HG03066 (cell line): ENCODE measurements around the gene ZNF367.
"Not testable (repeated sequence)": the region's sequence is repeated elsewhere in the genome, so short reads cannot be mapped to it uniquely, and the experiment has no call there.

ENCODE experiments used
- ATAC-seq: cut with Tn5 transposase; IDR thresholded peaks from one replicate; pipeline ENCODE4 v1.9.1; 2021; ENCODE audit warnings: low read depth; ENCODE audit not compliant: unreplicated experiment

Gene ZNF367

DNA sequence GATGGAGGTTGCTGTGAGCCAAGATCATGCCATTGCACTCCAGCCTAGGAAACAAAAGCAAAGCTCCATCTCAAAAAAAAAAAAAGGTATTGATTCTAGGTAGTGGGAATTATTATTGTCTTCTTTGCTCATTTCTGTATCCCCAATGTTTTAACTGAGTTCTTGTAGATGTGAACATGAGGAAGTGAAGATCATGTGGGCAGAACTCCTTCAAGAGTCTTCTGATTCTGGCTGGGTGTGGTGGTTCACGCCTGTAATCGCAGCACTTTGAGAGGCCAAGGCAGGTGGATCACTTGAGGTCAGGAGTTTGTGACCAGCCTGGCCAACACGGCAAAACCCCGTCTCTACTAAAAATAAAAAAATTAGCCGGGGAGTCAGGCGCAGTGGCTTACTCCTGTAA is 42.7 kb downstream of the ZNF367 start:
- ATAC-seq = not testable (repeated sequence)

DNA sequence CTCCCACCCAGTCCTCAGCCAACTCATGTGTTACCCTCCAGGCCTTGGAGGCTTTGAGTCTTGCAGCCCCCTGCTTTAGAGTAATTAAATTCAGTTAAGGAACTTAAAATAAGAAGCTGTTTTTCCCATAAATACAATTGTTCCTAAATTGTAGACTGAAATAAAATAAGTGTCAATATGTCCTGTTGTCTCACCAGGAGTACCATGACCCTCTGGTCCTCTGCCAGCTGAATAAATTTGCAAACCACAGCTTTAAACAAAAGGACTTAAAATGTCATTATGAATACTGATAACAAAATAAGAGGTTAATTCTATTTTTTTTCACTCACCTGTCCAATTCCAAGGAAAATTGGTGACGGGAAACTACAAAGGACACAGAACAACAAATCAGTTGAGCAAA is 50.2 kb downstream of the ZNF367 start:
- no peak for ATAC-seq

DNA sequence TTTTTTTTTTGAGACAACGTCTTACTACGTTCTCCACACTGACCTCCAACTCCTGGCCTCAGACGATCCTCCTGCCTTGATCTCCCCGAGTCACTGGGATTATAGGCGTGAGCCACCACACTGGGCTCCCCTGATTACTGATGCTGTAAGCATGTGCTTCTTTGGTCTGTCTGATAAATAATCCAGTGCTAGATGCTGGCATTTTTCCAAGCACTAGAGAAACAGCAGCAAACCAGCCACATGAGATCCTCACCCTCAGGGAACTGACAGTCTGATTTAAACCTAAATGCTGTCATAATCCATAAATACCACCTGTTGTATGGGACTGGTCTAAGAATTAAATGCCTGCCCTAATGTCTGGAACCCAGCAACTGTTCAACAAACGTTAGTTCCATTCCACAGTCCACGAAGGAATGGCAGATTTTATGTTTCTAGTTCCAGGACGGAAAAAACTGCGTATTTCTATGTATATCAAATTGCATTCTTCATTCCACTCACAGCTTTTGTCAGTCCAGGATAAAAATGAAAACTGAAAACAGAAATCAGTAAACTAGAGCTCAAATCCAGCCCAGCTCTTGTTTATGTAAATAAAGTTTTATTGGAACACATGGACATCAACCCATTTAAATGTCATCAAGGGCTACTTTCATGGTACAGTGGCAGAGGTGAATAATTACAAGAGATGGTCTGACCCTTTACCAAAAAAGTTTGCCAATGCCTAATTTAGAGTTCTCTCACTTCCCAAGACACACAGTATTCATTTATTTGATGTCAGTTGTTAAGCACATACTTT is 54.8 kb downstream of the ZNF367 start:
- ATAC-seq = no peak

DNA sequence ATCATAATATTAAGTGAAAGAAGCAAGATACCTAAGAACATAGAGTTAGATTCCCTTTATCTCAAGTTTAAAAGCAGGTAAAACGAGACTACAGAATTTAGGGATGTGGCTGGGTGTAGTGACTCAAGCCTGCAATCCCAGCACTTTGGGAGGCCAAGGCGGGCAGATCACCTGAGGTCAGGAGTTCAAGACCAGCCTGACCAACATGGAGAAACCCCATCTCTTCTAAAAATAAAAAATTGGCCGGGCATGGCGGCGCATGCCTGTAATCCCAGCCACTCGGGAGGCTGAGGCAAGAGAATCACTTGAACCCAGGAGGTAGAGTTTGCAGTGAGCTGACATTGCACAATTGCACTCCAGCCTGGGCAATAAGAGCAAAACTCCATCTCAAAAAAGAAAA is 56.1 kb downstream of the ZNF367 start:
- not testable (repeated sequence) for ATAC-seq

DNA sequence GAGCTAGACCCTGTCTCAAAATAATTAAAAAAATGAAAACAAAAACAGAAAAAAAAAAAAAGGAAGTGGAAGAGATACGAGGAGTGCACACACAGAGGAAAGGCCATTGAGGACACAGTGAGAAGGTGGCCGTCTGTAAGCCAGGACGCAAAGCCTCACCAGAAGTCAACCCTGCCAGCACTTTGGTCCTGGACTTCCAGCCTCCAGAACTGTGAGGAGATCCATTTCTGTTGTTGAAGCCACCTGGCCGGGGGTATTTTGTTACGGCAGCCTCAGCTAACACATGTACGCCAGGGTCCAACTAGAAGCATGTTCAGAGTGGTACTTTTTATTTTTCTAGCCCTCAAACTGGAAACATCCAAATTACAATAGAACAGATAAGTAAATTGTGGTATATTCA is 56.5 kb downstream of the ZNF367 start:
- ATAC-seq = no peak

DNA sequence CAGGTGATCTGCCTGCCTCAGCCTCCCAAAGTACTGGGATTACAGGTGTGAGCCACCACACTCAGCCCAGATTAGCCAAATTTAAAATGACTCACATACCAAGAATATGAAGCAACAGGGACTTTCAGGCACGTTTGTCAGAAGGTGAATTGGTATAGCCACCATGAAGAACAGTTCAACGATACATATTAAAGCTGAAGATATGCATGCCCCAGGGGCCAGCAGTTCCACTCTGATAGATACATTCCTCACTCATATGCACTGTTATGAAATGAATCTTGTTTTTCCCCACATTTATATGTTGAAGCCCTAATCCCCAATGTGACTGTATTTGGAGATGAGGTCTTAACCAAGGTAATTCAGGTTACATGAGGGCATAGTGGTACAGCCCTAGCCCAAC is 57.2 kb downstream of the ZNF367 start:
- no peak for ATAC-seq

DNA sequence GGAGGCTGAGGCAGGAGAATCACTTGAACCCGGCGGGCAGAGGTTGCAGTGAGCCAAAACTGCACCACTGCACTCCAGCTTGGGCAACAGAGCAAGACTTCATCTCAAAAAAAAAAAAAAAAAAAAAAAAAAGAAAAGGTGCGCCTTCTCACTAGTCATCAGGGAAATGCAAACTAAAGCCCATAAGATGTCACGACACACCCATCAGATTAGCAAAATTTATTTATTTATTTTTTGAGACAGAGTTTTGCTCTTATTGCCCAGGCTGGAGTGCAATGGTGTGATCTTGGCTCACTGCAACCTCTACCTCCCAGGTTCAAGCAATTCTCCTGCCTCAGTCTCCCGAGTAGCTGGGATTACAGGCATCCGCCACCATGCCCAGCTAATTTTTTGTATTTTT is 57.6 kb downstream of the ZNF367 start:
- ATAC-seq = not testable (repeated sequence)

DNA sequence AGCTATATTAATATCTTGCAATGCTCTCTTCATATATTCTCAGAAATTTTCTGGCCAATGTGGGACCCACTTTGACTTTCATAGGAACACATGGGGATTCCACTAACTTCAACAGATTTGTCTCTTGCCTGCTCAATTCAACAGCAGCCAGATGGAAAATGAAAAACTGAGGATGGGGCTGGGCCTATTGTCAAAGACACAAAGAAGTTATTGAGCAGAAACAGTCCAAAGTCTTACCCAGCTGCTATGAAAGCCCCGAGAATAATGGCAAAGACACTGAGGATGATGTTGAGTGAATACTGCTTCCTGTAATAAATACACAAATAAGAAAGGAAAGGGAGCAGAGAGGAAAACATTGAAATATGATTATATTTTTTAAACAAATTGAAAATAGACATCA is 67.3 kb downstream of the ZNF367 start:
- no peak for ATAC-seq

DNA sequence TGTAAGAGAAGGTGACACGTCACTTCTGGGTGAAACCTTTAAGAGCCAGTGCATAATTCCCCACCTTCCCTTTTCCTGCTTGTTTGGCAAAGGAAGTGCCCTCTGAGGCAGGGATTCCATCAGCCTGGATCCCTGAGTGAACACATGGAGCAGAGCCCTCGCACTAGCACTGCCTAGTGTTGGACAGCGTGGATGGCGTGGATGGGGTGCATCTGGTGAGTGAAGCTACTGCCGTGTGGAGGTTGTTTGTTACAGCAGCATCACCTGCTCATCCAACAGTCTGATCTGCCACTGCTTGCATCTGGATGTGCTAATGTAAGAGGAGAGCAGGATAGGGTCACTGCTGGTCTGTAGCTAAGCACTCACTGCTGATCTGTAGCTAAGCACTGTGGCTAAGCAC is 69.9 kb downstream of the ZNF367 start:
- ATAC-seq = no peak

DNA sequence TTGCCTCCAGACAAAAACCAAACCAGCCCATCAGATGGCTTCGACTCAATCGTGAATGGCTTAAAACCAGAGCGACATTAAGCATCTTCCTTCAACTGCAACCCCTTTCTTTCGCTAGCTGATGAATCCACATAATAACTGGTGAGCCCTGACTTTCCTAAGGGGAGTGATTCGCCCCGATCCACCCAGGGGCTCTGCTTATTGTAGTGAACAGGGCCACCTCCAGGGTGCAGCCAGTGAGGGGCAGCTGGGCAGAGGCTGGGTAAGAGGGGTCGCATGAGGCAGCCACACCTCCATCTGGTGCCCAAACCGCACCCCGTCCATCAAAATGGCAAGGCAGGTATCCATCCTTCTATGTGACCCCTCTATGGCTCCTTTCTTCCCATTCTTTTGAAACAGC is 72.6 kb downstream of the ZNF367 start:
- ATAC-seq = no peak

DNA sequence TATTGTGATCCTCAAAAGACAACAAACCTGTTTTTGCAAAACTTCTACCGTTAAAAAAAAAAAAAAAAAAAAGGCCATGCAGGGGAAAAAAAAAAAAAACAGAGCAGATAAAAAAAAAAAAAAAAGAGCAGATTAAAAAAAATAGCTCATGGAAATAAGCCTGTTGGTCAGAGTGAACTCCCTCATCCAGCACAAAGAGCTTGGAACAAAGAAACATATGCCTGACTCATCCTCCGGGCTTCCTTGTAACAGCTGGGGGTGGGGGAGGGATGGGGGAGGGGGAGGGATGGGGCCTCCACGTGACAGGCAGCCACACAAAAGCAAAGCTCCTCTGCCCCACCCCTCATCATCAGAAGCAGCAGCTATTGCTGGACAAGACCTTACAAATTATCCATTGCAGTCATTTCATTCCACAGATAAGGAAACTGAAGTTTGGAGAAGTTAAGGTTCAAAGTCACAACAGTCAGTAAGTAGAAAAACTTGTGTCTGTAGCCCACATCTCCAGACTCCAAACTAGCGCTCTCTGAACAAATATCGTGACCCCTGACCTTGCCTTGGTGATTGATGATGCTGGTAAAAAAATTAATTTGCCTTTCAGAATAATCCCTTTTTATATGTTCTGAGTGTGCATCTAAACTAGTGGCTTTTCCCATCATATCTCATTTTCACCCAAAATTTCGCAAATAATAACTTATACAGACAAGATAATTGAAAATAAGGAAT is 73.6 kb downstream of the ZNF367 start:
- no peak for ATAC-seq

DNA sequence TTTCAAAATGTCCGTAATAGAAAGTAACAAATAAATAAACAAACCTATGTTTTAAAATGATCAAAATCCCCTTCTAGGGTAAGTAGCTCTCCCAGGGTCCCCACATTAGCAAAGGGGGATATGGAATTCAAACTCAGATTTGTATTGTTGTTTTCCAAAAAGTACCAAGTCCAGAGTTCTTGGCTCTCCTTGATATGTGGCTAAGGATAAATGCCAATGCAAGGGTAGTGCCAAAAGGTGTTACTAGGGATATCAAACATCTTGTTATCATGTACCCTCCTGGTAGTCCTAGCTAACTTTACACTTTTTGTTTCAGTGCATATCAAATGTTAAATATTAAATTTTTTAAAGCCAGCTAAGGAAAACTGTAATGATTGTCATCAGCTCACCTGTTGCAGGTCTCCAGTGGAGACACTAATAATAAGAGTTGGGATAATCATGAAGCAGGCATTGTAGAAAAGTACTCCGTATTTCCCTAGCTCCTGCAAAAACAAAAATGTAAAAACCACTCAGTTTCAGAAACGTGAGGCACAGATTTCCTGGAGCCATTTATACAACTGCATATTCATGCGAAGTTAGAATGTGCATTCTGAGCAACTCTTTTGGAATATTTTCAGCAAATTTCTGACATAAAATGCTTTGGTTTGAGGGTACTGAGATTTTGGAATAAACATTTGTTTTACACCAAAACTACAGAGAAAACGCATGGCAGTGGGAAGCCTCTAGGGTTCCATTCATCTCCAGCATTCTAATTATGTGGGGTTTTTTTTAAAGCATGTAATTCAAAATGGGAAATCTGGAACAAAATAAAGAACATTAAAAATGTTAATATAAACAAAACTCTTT is 74.4 kb downstream of the ZNF367 start:
- no peak for ATAC-seq

DNA sequence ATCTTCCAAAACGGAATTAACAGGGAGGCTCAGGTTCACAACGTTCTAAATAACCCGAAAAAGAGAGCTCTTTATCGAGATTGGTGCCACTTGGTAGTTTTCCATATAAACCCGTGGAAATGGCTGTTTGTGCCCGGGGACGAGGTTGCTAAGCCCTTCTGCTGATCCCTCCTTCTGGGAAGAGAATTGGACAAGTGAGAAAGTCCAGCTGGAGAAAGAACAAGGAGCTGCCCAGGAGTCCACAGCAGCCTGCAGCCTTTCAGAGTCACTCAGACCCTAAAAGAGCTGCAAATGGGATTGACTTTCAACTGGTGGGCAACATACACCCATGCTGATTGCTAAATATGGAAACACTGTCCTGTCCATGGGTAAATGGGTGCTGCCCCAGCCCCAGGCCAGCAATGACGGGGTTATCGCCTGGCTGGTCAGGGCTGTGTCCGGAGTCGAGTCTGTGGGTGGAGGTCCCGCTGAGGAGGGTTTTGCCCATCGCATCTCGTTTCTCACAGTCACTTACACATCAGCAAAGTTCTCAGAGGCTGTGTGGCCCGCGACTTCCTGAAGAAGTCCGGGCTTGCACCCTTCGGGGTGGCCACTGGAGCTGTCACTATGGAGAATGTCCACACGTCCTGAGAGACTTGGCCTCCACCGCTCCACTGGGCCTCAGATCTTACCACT is 75.5 kb downstream of the ZNF367 start:
- no peak for ATAC-seq

DNA sequence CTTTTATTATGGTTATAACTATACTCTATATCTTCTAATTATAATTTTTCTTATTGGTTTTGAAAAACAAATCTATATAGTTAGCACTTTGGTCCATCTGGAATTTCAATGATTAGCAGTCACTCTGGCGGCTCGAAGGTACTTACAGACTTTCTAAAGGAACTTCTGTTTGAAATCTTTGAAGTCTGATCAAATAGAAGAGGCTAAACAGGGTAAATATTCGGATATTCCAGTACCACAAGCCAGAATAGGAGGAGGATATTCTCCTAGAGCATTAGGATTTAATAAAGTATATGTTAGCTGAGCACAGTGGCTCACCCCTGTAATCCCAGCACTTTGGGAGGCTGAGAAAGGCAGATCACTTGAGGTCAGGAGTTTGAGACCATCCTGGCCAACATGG is 77.5 kb downstream of the ZNF367 start:
- ATAC-seq = no peak

DNA sequence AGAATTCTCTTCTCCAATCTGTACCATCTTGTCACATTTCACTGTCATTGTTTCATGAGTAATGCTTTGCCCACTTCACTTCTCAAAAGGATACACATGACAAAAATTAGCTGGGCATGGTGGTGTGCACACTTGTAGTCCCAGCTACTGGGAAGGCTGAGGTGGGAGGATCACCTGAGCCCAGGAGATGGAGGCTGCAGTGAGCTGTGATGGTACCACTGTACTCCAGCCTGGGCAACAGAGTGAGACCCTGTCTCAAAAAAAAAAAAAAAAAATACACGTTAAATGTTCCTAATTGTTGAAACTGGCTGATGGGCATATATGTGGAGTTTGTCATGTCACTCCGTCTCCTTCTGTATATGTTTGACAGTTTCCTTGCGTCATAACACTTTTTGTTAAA is 79.9 kb downstream of the ZNF367 start:
- no peak for ATAC-seq
